Left kidney (tissue), 2 donors: Measurements from ENCODE around the gene VPS36. TPM values are rescaled to one million over a fixed set of nuclear protein-coding genes. Genes with fewer than 3 reads are reported as not detected.
"Not testable (repeated sequence)": the region's sequence is repeated elsewhere in the genome, so short reads cannot be mapped to it uniquely, and the experiment has no call there.

ENCODE experiments used
- DNase-seq: peaks from one replicate; pipeline ENCODE4 v3.0.0-alpha.2; 2013
- polyA plus RNA-seq: library from polyadenylated mRNA; unstranded; fragments of 120-200 nt; gene quantifications from one replicate; pipeline ENCODE4 v1.2.1, GENCODE V29; 2013; ENCODE audit not compliant: insufficient read length

The VPS36 gene
- polyA plus RNA-seq, 1 donor = 70.7 TPM

- DNase-seq = no peak
These were observed 2.5 kb downstream of the VPS36 start for GRCh38 chr13:52447815-52448552.

GRCh38 chr13:52447354-52447753 lies 3.1 kb downstream of the VPS36 start:
- no peak for DNase-seq

- DNase-seq = no peak
These were observed 4.2 kb downstream of the VPS36 start for GRCh38 chr13:52446265-52446664.

- DNase-seq = no peak
These were observed 18.0 kb downstream of the VPS36 start for GRCh38 chr13:52432456-52432855.

GRCh38 chr13:52428295-52428694 lies 22.1 kb downstream of the VPS36 start:
- DNase-seq = no peak

- no peak for DNase-seq
These were observed 29.2 kb downstream of the VPS36 start for GRCh38 chr13:52421216-52421615.

GRCh38 chr13:52419080-52419479 lies 31.4 kb downstream of the VPS36 start:
- no peak for DNase-seq

- no peak for DNase-seq
These were observed 35.5 kb downstream of the VPS36 start for GRCh38 chr13:52414963-52415362.

- no peak for DNase-seq
These were observed 36.4 kb downstream of the VPS36 start for GRCh38 chr13:52414051-52414450.

GRCh38 chr13:52412128-52412527 lies 38.3 kb downstream of the VPS36 start:
- DNase-seq = no peak

GRCh38 chr13:52411629-52412028 lies 38.8 kb downstream of the VPS36 start:
- no peak for DNase-seq

GRCh38 chr13:52408071-52408658 lies 42.3 kb downstream of the VPS36 start:
- not testable (repeated sequence) for DNase-seq

GRCh38 chr13:52407436-52407835 lies 43.0 kb downstream of the VPS36 start:
- not testable (repeated sequence) for DNase-seq

- no peak for DNase-seq
These were observed 43.8 kb downstream of the VPS36 start for GRCh38 chr13:52406629-52407028.

GRCh38 chr13:52405767-52406494 lies 44.5 kb downstream of the VPS36 start, which contains the start of gene THSD1:
Gene THSD1 (minus strand): TSS chr13:52406172. CDS start chr13:52402600, 3,572 bp downstream.
- DNase-seq = peak; percentile 13

GRCh38 chr13:52405369-52405766 lies 45.1 kb downstream of the VPS36 start:
- no peak for DNase-seq

- no peak for DNase-seq
These were observed 50.7 kb downstream of the VPS36 start for GRCh38 chr13:52399708-52400107.

- DNase-seq = no peak
These were observed 51.4 kb downstream of the VPS36 start for GRCh38 chr13:52399046-52399445.

GRCh38 chr13:52395704-52396103 lies 54.7 kb downstream of the VPS36 start:
- no peak for DNase-seq

GRCh38 chr13:52394586-52394985 lies 55.8 kb downstream of the VPS36 start:
- no peak for DNase-seq

- DNase-seq = no peak
These were observed 56.7 kb downstream of the VPS36 start for GRCh38 chr13:52393572-52394357.

- DNase-seq = no peak
These were observed 62.7 kb downstream of the VPS36 start for GRCh38 chr13:52387721-52388120.
